ENCODE data around the gene SSH2. TPM values are rescaled to one million over a fixed set of nuclear protein-coding genes. Genes with fewer than 3 reads are reported as not detected.

The SSH2 gene
- total and polyA plus RNA-seq, 2 donors from 2014 or later = 19.7 to 62.5 TPM

- Histone ChIP-seq H3K9ac (ENCODE audit: low read length in 3 of 3) (no peak overlapping the region), H3K27ac (ENCODE audit: low read depth in 2 of 2, low read length in 2 of 2) (no peak overlapping the region), H3K9me3 (ENCODE audit: control insufficient read depth in 2 of 3, insufficient read depth in 1 of 3, low read length in 3 of 3) (no peaks in the 10 kb centered on the region), H3K4me3 (ENCODE audit: low read length in 3 of 3) (no peak overlapping the region), H3K36me3 (ENCODE audit: control insufficient read depth in 2 of 3, insufficient read depth in 3 of 3, low read length in 3 of 3) (no peaks in the 10 kb centered on the region), H3K27me3 (ENCODE audit: control insufficient read depth, insufficient read depth, low read length) (no peaks in the 10 kb centered on the region), H3K4me1 (ENCODE audit: control insufficient read depth in 2 of 3, insufficient read depth in 2 of 3, low read depth in 1 of 3, low read length in 3 of 3) (peaks cover 0 to 7% (median 3%) of the 10 kb centered on the region in 3 donors)
- intact Hi-C loops (cut with DNase I) = no loop called here
- DNase-seq = no peak
- FAIRE-seq = no peak
- no peak for TF ChIP-seq CTCF (IDR thresholded peaks at IDR 0.05; ENCODE audit: borderline replicate concordance, extremely low read depth, insufficient read depth)
These were observed 138.5 kb downstream of the SSH2 start for GRCh38 chr17:29791336-29792080.

GRCh38 chr17:29789196-29790170 lies 140.5 kb downstream of the SSH2 start:
- no peaks in the 10 kb centered on the region for H3K9me3 ChIP-seq (ENCODE audit: control insufficient read depth in 2 of 3, insufficient read depth in 1 of 3, low read length in 3 of 3)
- intact Hi-C loops (cut with DNase I) = no loop called here
- H3K27me3 ChIP-seq (ENCODE audit: control insufficient read depth, insufficient read depth, low read length) = no peaks in the 10 kb centered on the region
- H3K9ac ChIP-seq (ENCODE audit: low read length in 3 of 3) = no peak overlapping the region
- DNase-seq (no peak), FAIRE-seq (no peak)
- H3K27ac ChIP-seq (ENCODE audit: low read depth in 2 of 2, low read length in 2 of 2) = peak overlapping the region in 1 of 2 donors; percentile 17
- no peaks in the 10 kb centered on the region for H3K36me3 ChIP-seq (ENCODE audit: control insufficient read depth in 2 of 3, insufficient read depth in 3 of 3, low read length in 3 of 3)
- TF ChIP-seq CTCF (IDR thresholded peaks at IDR 0.05; ENCODE audit: borderline replicate concordance, extremely low read depth, insufficient read depth) = no peak
- peaks cover 0 to 7% (median 3%) of the 10 kb centered on the region in 3 donors for H3K4me1 ChIP-seq (ENCODE audit: control insufficient read depth in 2 of 3, insufficient read depth in 2 of 3, low read depth in 1 of 3, low read length in 3 of 3)
- H3K4me3 ChIP-seq (ENCODE audit: low read length in 3 of 3) = peak overlapping the region in 2 of 3 donors; percentile 3 to 36

- intact Hi-C loops (cut with DNase I) = no loop called here
- Histone ChIP-seq H3K36me3 (ENCODE audit: control insufficient read depth in 2 of 3, insufficient read depth in 3 of 3, low read length in 3 of 3) (no peaks in the 10 kb centered on the region), H3K4me1 (ENCODE audit: control insufficient read depth in 2 of 3, insufficient read depth in 2 of 3, low read depth in 1 of 3, low read length in 3 of 3) (peaks cover 0 to 7% (median 3%) of the 10 kb centered on the region in 3 donors), H3K27me3 (ENCODE audit: control insufficient read depth, insufficient read depth, low read length) (no peaks in the 10 kb centered on the region), H3K4me3 (ENCODE audit: low read length in 3 of 3) (peak overlapping the region in 2 of 3 donors; percentile 36 to 41), H3K9ac (ENCODE audit: low read length in 3 of 3) (no peak overlapping the region), H3K27ac (ENCODE audit: low read depth in 2 of 2, low read length in 2 of 2) (peak overlapping the region; percentile 12 to 42), H3K9me3 (ENCODE audit: control insufficient read depth in 2 of 3, insufficient read depth in 1 of 3, low read length in 3 of 3) (no peaks in the 10 kb centered on the region)
- no peak for TF ChIP-seq CTCF (IDR thresholded peaks at IDR 0.05; ENCODE audit: borderline replicate concordance, extremely low read depth, insufficient read depth)
- FAIRE-seq (peak; percentile 87), DNase-seq (no peak)
These were observed 142.0 kb downstream of the SSH2 start for GRCh38 chr17:29787995-29788394.

Data from kidney (tissue), 14 donors.